Measurements from ENCODE around the gene PARD6A. TPM values are rescaled to one million over a fixed set of nuclear protein-coding genes. Genes with fewer than 3 reads are reported as not detected.
"Not testable (repeated sequence)": the region's sequence is repeated elsewhere in the genome, so short reads cannot be mapped to it uniquely, and the experiment has no call there.

The PARD6A gene
- total RNA-seq, 1 experiment from 2014 or later, result 1.6 TPM

- DNase-seq (ENCODE audit: low read depth), result no peak
Measured at GRCh38 chr16:67685388-67686112, 24.8 kb downstream of the PARD6A start.

GRCh38 chr16:67693517-67694285, 32.9 kb downstream of the PARD6A start:
- DNase-seq (ENCODE audit: low read depth), result not testable (repeated sequence)

DNA sequence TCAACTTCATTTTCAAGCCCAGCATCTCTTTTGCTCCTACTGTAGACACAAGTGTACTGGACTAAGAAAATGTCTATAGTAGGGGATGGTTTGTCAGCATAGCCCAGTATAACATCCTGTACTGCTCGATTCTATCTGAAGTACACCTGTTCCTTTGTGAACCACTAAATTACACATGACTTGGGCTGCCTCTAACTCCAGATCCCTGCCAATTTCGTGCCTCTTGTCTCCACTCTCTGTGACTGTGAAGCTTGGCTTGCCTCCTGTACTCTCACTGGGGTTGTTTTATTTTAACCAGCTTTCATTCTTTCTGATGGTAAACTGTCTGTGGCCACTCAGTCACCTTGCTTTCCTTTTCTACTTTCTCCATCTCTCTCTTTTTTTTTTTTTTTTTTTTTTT, 33.9 kb downstream of the PARD6A start:
- no peak for DNase-seq (ENCODE audit: low read depth)

GRCh38 chr16:67697422-67698185, 36.8 kb downstream of the PARD6A start:
- DNase-seq (ENCODE audit: low read depth), result no peak

- DNase-seq (ENCODE audit: low read depth), result no peak
Measured at GRCh38 chr16:67699265-67699664, 38.5 kb downstream of the PARD6A start.

- DNase-seq (ENCODE audit: low read depth), result no peak
Measured at GRCh38 chr16:67701420-67701819, 40.7 kb downstream of the PARD6A start.

GRCh38 chr16:67702130-67702529, 41.4 kb downstream of the PARD6A start:
- no peak for DNase-seq (ENCODE audit: low read depth)

- DNase-seq (ENCODE audit: low read depth), result no peak
Measured at GRCh38 chr16:67703626-67704025, 42.9 kb downstream of the PARD6A start.

DNA sequence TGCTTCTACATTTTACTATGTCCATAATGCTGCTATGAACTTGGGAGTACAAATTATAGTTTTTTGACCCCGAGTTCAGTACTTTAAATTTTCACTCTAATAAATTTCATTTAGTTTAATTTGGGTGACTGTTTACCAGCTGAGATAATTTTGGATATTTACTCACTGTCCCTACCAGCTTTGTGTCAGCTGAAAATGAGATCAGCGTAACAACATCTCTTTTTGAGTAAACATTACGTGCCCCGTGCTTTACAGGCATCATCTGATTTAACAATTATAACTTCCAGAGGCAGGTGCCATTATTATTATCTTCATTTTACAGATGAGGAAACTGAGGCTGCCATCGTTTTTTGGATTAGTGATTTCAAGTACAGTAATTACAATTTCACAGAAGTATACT, 43.4 kb downstream of the PARD6A start:
- no peak for DNase-seq (ENCODE audit: low read depth)

DNA sequence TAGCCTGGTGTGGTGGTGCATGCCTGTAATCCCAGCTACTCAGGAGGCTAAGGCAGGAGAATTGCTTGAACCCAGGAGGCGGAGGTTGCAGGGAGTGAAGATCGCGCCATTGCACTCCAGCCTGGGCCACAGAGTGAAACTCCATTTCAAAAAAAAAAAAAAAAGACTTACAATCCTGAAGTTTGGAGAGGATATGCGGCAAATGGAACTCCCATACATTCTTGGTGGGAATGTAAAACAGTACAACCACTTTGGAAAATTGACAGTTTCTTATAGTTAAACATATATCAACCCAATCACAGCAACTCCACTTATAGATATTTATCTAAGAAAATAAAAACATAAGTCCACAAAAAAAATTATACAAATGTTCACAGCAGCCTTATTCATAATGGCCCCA, 46.5 kb downstream of the PARD6A start:
- DNase-seq (ENCODE audit: low read depth), result no peak

GRCh38 chr16:67707790-67708189, 47.0 kb downstream of the PARD6A start:
- no peak for DNase-seq (ENCODE audit: low read depth)

GRCh38 chr16:67708368-67708771, 47.6 kb downstream of the PARD6A start:
- peak; percentile 59 for DNase-seq (ENCODE audit: low read depth)

DNA sequence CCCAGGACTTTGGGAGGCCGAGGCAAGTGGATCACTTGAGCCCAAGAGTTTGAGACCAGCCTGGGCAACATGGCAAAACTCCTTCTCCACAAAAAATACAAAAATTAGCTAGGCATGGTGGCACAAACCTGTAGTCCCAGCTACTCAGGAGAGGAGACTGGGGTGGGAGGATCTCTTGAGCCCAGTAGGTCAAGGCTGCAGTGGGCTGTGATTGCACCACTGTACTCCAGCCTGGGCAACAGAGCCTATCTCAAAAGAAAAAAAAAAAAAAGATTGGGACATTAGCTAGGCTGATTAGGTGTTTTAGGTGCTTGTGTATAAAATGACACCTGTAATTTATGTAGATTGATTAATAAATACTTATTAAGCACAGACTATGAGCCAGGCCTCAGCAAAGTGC, 48.3 kb downstream of the PARD6A start:
- DNase-seq (ENCODE audit: low read depth), result no peak

DNA sequence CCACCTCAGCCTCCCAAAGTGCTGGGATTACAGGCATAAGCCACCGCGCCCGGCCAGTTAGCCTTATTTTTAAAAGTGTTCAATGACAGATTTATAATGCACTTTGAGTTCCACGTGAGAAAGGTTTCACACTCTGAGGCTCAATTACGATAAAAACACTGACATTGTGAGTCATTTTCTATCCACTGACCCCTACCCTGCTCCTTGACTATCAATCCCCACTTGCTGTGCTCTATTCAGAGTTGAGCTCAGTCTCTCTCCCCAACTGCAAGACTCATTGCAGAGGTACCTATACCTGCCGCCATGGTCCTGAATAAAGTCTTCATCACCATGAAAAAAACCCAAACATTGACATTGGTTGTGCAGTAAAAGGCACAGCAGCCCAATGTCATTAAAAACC, 49.8 kb downstream of the PARD6A start:
- DNase-seq (ENCODE audit: low read depth), result no peak

Other genes with a start within 250 kb of the PARD6A start
- gene ZDHHC1, start 244.5 kb upstream of the PARD6A start, total RNA-seq (2014; rRNA removed; shearing (Covaris generic)), result 1.4 and 2.0 TPM in 2 replicates
- gene HSD11B2, start 229.8 kb upstream of the PARD6A start, total RNA-seq (2014; rRNA removed; shearing (Covaris generic)), result not detected in 2 replicates
- 121 and 141 TPM in 2 replicates for gene ATP6V0D1, start 179.8 kb upstream of the PARD6A start, total RNA-seq (2014; rRNA removed; shearing (Covaris generic))
- not detected in 2 replicates for gene AGRP, start 177.4 kb upstream of the PARD6A start, total RNA-seq (2014; rRNA removed; shearing (Covaris generic))
- gene RIPOR1, start 132.1 kb upstream of the PARD6A start, total RNA-seq (2014; rRNA removed; shearing (Covaris generic)), result 9.0 and 11.5 TPM in 2 replicates
- 27.9 and 29.6 TPM in 2 replicates for gene CTCF, start 98.4 kb upstream of the PARD6A start, total RNA-seq (2014; rRNA removed; shearing (Covaris generic))
- gene CARMIL2, start 15.8 kb upstream of the PARD6A start, total RNA-seq (2014; rRNA removed; shearing (Covaris generic)), result 0.10 and 0.12 TPM in 2 replicates
- gene ACD, start 700 bp upstream of the PARD6A start, total RNA-seq (2014; rRNA removed; shearing (Covaris generic)), result 42.8 and 47.2 TPM in 2 replicates
- gene ENKD1, start 5.8 kb downstream of the PARD6A start, total RNA-seq (2014; rRNA removed; shearing (Covaris generic)), result 13.6 and 14.8 TPM in 2 replicates
- 6.4 and 7.5 TPM in 2 replicates for gene C16orf86, start 5.9 kb downstream of the PARD6A start, total RNA-seq (2014; rRNA removed; shearing (Covaris generic))
- 11.1 and 12.4 TPM in 2 replicates for gene GFOD2, start 58.4 kb downstream of the PARD6A start, total RNA-seq (2014; rRNA removed; shearing (Covaris generic))
- gene RANBP10, start 145.6 kb downstream of the PARD6A start, total RNA-seq (2014; rRNA removed; shearing (Covaris generic)), result 2.6 and 2.9 TPM in 2 replicates
- 0.49 TPM in 1 of 2 replicates, not detected in the other for gene TSNAXIP1, start 145.9 kb downstream of the PARD6A start, total RNA-seq (2014; rRNA removed; shearing (Covaris generic))
- gene THAP11, start 181.4 kb downstream of the PARD6A start, total RNA-seq (2014; rRNA removed; shearing (Covaris generic)), result 36.2 and 41.8 TPM in 2 replicates
- 392 and 459 TPM in 2 replicates for gene NUTF2, start 186.0 kb downstream of the PARD6A start, total RNA-seq (2014; rRNA removed; shearing (Covaris generic))
- gene CENPT, start 186.7 kb downstream of the PARD6A start, total RNA-seq (2014; rRNA removed; shearing (Covaris generic)), result 28.5 and 31.2 TPM in 2 replicates
- gene EDC4, start 212.1 kb downstream of the PARD6A start, total RNA-seq (2014; rRNA removed; shearing (Covaris generic)), result 39.7 and 42.4 TPM in 2 replicates
- gene NRN1L, start 223.9 kb downstream of the PARD6A start, total RNA-seq (2014; rRNA removed; shearing (Covaris generic)), result 1.3 TPM in 1 of 2 replicates, not detected in the other
- gene PSKH1, start 232.3 kb downstream of the PARD6A start, total RNA-seq (2014; rRNA removed; shearing (Covaris generic)), result 4.7 and 5.5 TPM in 2 replicates